BLaER1 (cell line): ENCODE data around the gene ZNF516.

ENCODE experiments used
- H3K27ac ChIP-seq: shearing (Covaris generic); formaldehyde crosslinking; 2 replicates; pipeline ENCODE4 v1.8.1; 2022
- H3K27me3 ChIP-seq: shearing (Covaris generic); formaldehyde crosslinking; 2 replicates; pipeline ENCODE4 v1.8.1; 2022
- H3K36me3 ChIP-seq: shearing (Covaris generic); formaldehyde crosslinking; 2 replicates; pipeline ENCODE4 v1.8.1; 2022
- H3K4me1 ChIP-seq: shearing (Covaris generic); formaldehyde crosslinking; 2 replicates; pipeline ENCODE4 v1.8.1; 2022
- H3K4me2 ChIP-seq: shearing (Covaris generic); formaldehyde crosslinking; 2 replicates; pipeline ENCODE4 v1.8.1; 2022
- H3K4me3 ChIP-seq: shearing (Covaris generic); formaldehyde crosslinking; 2 replicates; pipeline ENCODE4 v1.8.1; 2022
- H3K9ac ChIP-seq: shearing (Covaris generic); formaldehyde crosslinking; 2 replicates; pipeline ENCODE4 v1.8.1; 2022
- H3K9me3 ChIP-seq: shearing (Covaris generic); formaldehyde crosslinking; 2 replicates; pipeline ENCODE4 v1.8.1; 2022
- H4K20me1 ChIP-seq: shearing (Covaris generic); formaldehyde crosslinking; 2 replicates; pipeline ENCODE4 v1.8.1; 2022
- Cebpa-rat ChIP-seq: shearing (Covaris generic); IDR thresholded peaks from 2 replicates; pipeline ENCODE4 v1.8.1; 2022

The ZNF516 gene

GRCh38 chr18:76314015-76314414 lies 181.0 kb downstream of the ZNF516 start:
- H3K9ac ChIP-seq: no peak overlapping the region
- H3K27me3 ChIP-seq: no peaks in the 10 kb centered on the region
- H3K27ac ChIP-seq: no peak overlapping the region

More at GRCh38 chr18:76314015-76314414, 181.0 kb downstream of the ZNF516 start:
- Histone ChIP-seq H3K4me3 (no peak overlapping the region), H3K9me3 (no peaks in the 10 kb centered on the region), H4K20me1 (no peaks in the 10 kb centered on the region), H3K36me3 (no peaks in the 10 kb centered on the region), H3K4me2 (no peak overlapping the region), H3K4me1 (no peaks in the 10 kb centered on the region)
- no peak for TF ChIP-seq Cebpa-rat
